Activated CD8-positive, alpha-beta memory T cell treated with anti-CD3 and anti-CD28 coated beads, Interleukin-2, amount 50 U/mL, for 1 hour (primary cell): Measurements from ENCODE around the gene SHISA4.
"Not testable (repeated sequence)": the region's sequence is repeated elsewhere in the genome, so short reads cannot be mapped to it uniquely, and the experiment has no call there.

Source experiments
- DNase-seq: peaks from one replicate; pipeline ENCODE4 v3.0.0-alpha.2; 2020; ENCODE audit errors: extremely low read depth

Gene SHISA4

GRCh38 chr1:201888282-201889089 is at the start of gene SHISA4:
Gene SHISA4 (plus strand): TSS chr1:201888898. CDS start chr1:201888995, 97 bp downstream.
- DNase-seq = no peak

- not testable (repeated sequence) for DNase-seq
Measured at GRCh38 chr1:201839089-201839488, 49.6 kb upstream of the SHISA4 start.

- DNase-seq = no peak
Measured at GRCh38 chr1:201840055-201840454, 48.6 kb upstream of the SHISA4 start.

- no peak for DNase-seq
Measured at GRCh38 chr1:201840490-201840889, 48.2 kb upstream of the SHISA4 start.

- no peak for DNase-seq
Measured at GRCh38 chr1:201841265-201841912, 47.3 kb upstream of the SHISA4 start.

- DNase-seq = no peak
Measured at GRCh38 chr1:201842472-201843027, 46.1 kb upstream of the SHISA4 start.

- no peak for DNase-seq
Measured at GRCh38 chr1:201845331-201846083, 43.2 kb upstream of the SHISA4 start.

- no peak for DNase-seq
Measured at GRCh38 chr1:201847150-201847549, 41.5 kb upstream of the SHISA4 start.

- DNase-seq = no peak
Measured at GRCh38 chr1:201848230-201848629, 40.5 kb upstream of the SHISA4 start.

- DNase-seq = no peak
Measured at GRCh38 chr1:201849372-201850052, 39.2 kb upstream of the SHISA4 start.

- DNase-seq = no peak
Measured at GRCh38 chr1:201850053-201850397, 38.7 kb upstream of the SHISA4 start.

- no peak for DNase-seq
Measured at GRCh38 chr1:201851949-201852348, 36.7 kb upstream of the SHISA4 start.

- DNase-seq = not testable (repeated sequence)
Measured at GRCh38 chr1:201856722-201857121, 32.0 kb upstream of the SHISA4 start.

GRCh38 chr1:201859424-201859823 is 29.3 kb upstream of the SHISA4 start:
- DNase-seq = no peak

- DNase-seq = no peak
Measured at GRCh38 chr1:201861448-201861847, 27.2 kb upstream of the SHISA4 start.

- DNase-seq = no peak
Measured at GRCh38 chr1:201870397-201870796, 18.3 kb upstream of the SHISA4 start.

GRCh38 chr1:201874672-201875071 is 14.0 kb upstream of the SHISA4 start:
- DNase-seq = no peak

GRCh38 chr1:201876148-201876818 is 12.4 kb upstream of the SHISA4 start:
- DNase-seq = no peak

GRCh38 chr1:201877877-201878401 is 10.8 kb upstream of the SHISA4 start:
- no peak for DNase-seq

- no peak for DNase-seq
Measured at GRCh38 chr1:201880928-201881571, 7.6 kb upstream of the SHISA4 start.
